ENCODE data around the gene MYOCOS.

MYOCOS gene

GRCh38 chr1:171627020-171627419 is 5.0 kb downstream of the MYOCOS start:
- Histone ChIP-seq H3K9ac (ENCODE audit: low read length) (no peak overlapping the region), H2BK5ac (ENCODE audit: low read depth, low read length, poor library complexity) (no peak overlapping the region), H4K91ac (ENCODE audit: low read depth, low read length) (no peak overlapping the region), H2AK5ac (ENCODE audit: low read length) (no peak overlapping the region), H3K18ac (ENCODE audit: low read length) (no peak overlapping the region), H2BK120ac (ENCODE audit: insufficient read depth, low read length, poor library complexity) (no peak overlapping the region), H3K27ac (ENCODE audit: low read depth, low read length) (no peak overlapping the region), H3K4me3 (ENCODE audit: low read depth, low read length) (no peak overlapping the region), H3K79me2 (ENCODE audit: control insufficient read depth, insufficient read depth, low read length, poor library complexity) (no peaks in the 10 kb centered on the region), H3K79me1 (ENCODE audit: low read length) (no peaks in the 10 kb centered on the region), H3K4me2 (ENCODE audit: low read length) (no peak overlapping the region), H3K14ac (ENCODE audit: low read length) (no peak overlapping the region), H4K12ac (ENCODE audit: low read depth, low read length) (no peak overlapping the region), H3K4me1 (ENCODE audit: control insufficient read depth in 1 of 2, insufficient read depth in 2 of 2, low read length in 2 of 2) (no peaks in the 10 kb centered on the region), H3K4ac (ENCODE audit: low read depth, low read length) (no peak overlapping the region), H3K23ac (ENCODE audit: low read length) (no peak overlapping the region), H3K27me3 (ENCODE audit: insufficient read depth, low read length) (no peaks in the 10 kb centered on the region), H2BK12ac (ENCODE audit: low read length) (no peak overlapping the region), H4K8ac (ENCODE audit: low read depth, low read length) (no peak overlapping the region), H2AFZ (ENCODE audit: insufficient read depth, low read length, poor library complexity) (no peak overlapping the region), H3K9me3 (ENCODE audit: insufficient read depth, low read depth, low read length) (peaks cover 2% of the 10 kb centered on the region), H3K36me3 (ENCODE audit: control insufficient read depth in 1 of 2, insufficient read depth in 2 of 2, low read length in 2 of 2) (no peaks in the 10 kb centered on the region)
- WGBS (ENCODE audit: extremely low coverage, insufficient coverage, insufficient read length), result no CpG with 5 or more reads among the region's 5 CpGs
- DNase-seq, result no peak

- Histone ChIP-seq H3K27me3 (ENCODE audit: insufficient read depth, low read length) (no peaks in the 10 kb centered on the region), H3K4me2 (ENCODE audit: low read length) (no peak overlapping the region), H3K4me1 (ENCODE audit: control insufficient read depth in 1 of 2, insufficient read depth in 2 of 2, low read length in 2 of 2) (no peaks in the 10 kb centered on the region), H2AK5ac (ENCODE audit: low read length) (no peak overlapping the region), H3K18ac (ENCODE audit: low read length) (no peak overlapping the region), H3K14ac (ENCODE audit: low read length) (no peak overlapping the region), H2BK5ac (ENCODE audit: low read depth, low read length, poor library complexity) (no peak overlapping the region), H2BK120ac (ENCODE audit: insufficient read depth, low read length, poor library complexity) (no peak overlapping the region), H3K4me3 (ENCODE audit: low read depth, low read length) (no peak overlapping the region), H3K79me1 (ENCODE audit: low read length) (no peaks in the 10 kb centered on the region), H3K23ac (ENCODE audit: low read length) (no peak overlapping the region), H3K79me2 (ENCODE audit: control insufficient read depth, insufficient read depth, low read length, poor library complexity) (no peaks in the 10 kb centered on the region), H2AFZ (ENCODE audit: insufficient read depth, low read length, poor library complexity) (no peak overlapping the region), H4K8ac (ENCODE audit: low read depth, low read length) (no peak overlapping the region), H2BK12ac (ENCODE audit: low read length) (no peak overlapping the region), H4K12ac (ENCODE audit: low read depth, low read length) (no peak overlapping the region), H3K9ac (ENCODE audit: low read length) (no peak overlapping the region), H3K36me3 (ENCODE audit: control insufficient read depth in 1 of 2, insufficient read depth in 2 of 2, low read length in 2 of 2) (no peaks in the 10 kb centered on the region), H3K9me3 (ENCODE audit: insufficient read depth, low read depth, low read length) (peaks cover 2% of the 10 kb centered on the region), H3K27ac (ENCODE audit: low read depth, low read length) (no peak overlapping the region), H4K91ac (ENCODE audit: low read depth, low read length) (no peak overlapping the region), H3K4ac (ENCODE audit: low read depth, low read length) (no peak overlapping the region)
- no peak for DNase-seq
- no CpG with 5 or more reads among the region's 2 CpGs for WGBS (ENCODE audit: extremely low coverage, insufficient coverage, insufficient read length)
These were observed 6.2 kb downstream of the MYOCOS start for GRCh38 chr1:171628225-171628624.

GRCh38 chr1:171635661-171636060 is 13.6 kb downstream of the MYOCOS start:
- no peak overlapping the region for H4K91ac ChIP-seq (ENCODE audit: low read depth, low read length)
- no peaks in the 10 kb centered on the region for H3K36me3 ChIP-seq (ENCODE audit: control insufficient read depth in 1 of 2, insufficient read depth in 2 of 2, low read length in 2 of 2)
- no peak overlapping the region for H3K23ac ChIP-seq (ENCODE audit: low read length)
- no peak overlapping the region for H2AFZ ChIP-seq (ENCODE audit: insufficient read depth, low read length, poor library complexity)
- no peak overlapping the region for H3K18ac ChIP-seq (ENCODE audit: low read length)
- no peak for DNase-seq
- no peak overlapping the region for H3K4me3 ChIP-seq (ENCODE audit: low read depth, low read length)
- no peak overlapping the region for H4K8ac ChIP-seq (ENCODE audit: low read depth, low read length)
- H3K27me3 ChIP-seq (ENCODE audit: insufficient read depth, low read length), result no peaks in the 10 kb centered on the region
- H3K4me2 ChIP-seq (ENCODE audit: low read length), result no peak overlapping the region
- no peak overlapping the region for H3K9ac ChIP-seq (ENCODE audit: low read length)
- no peaks in the 10 kb centered on the region for H3K4me1 ChIP-seq (ENCODE audit: control insufficient read depth in 1 of 2, insufficient read depth in 2 of 2, low read length in 2 of 2)
- no peak overlapping the region for H4K12ac ChIP-seq (ENCODE audit: low read depth, low read length)
- no peak overlapping the region for H3K4ac ChIP-seq (ENCODE audit: low read depth, low read length)
- H2BK120ac ChIP-seq (ENCODE audit: insufficient read depth, low read length, poor library complexity), result no peak overlapping the region
- no CpG with 5 or more reads among the region's 2 CpGs for WGBS (ENCODE audit: extremely low coverage, insufficient coverage, insufficient read length)
- no peaks in the 10 kb centered on the region for H3K79me1 ChIP-seq (ENCODE audit: low read length)
- H2BK12ac ChIP-seq (ENCODE audit: low read length), result no peak overlapping the region
- no peak overlapping the region for H3K27ac ChIP-seq (ENCODE audit: low read depth, low read length)
- no peak overlapping the region for H3K14ac ChIP-seq (ENCODE audit: low read length)
- no peak overlapping the region for H2BK5ac ChIP-seq (ENCODE audit: low read depth, low read length, poor library complexity)
- H3K9me3 ChIP-seq (ENCODE audit: insufficient read depth, low read depth, low read length), result no peaks in the 10 kb centered on the region
- no peak overlapping the region for H2AK5ac ChIP-seq (ENCODE audit: low read length)
- H3K79me2 ChIP-seq (ENCODE audit: control insufficient read depth, insufficient read depth, low read length, poor library complexity), result no peaks in the 10 kb centered on the region

- DNase-seq, result no peak
- no peak overlapping the region for H3K14ac ChIP-seq (ENCODE audit: low read length)
- H2BK5ac ChIP-seq (ENCODE audit: low read depth, low read length, poor library complexity), result no peak overlapping the region
- no peak overlapping the region for H4K12ac ChIP-seq (ENCODE audit: low read depth, low read length)
- H2AK5ac ChIP-seq (ENCODE audit: low read length), result no peak overlapping the region
- no peak overlapping the region for H3K4ac ChIP-seq (ENCODE audit: low read depth, low read length)
- no peak overlapping the region for H3K18ac ChIP-seq (ENCODE audit: low read length)
- no peak overlapping the region for H3K23ac ChIP-seq (ENCODE audit: low read length)
- no peak overlapping the region for H3K4me3 ChIP-seq (ENCODE audit: low read depth, low read length)
- no peaks in the 10 kb centered on the region for H3K36me3 ChIP-seq (ENCODE audit: control insufficient read depth in 1 of 2, insufficient read depth in 2 of 2, low read length in 2 of 2)
- no peak overlapping the region for H3K9ac ChIP-seq (ENCODE audit: low read length)
- no peaks in the 10 kb centered on the region for H3K4me1 ChIP-seq (ENCODE audit: control insufficient read depth in 1 of 2, insufficient read depth in 2 of 2, low read length in 2 of 2)
- H3K4me2 ChIP-seq (ENCODE audit: low read length), result no peak overlapping the region
- no peaks in the 10 kb centered on the region for H3K79me1 ChIP-seq (ENCODE audit: low read length)
- H4K8ac ChIP-seq (ENCODE audit: low read depth, low read length), result no peak overlapping the region
- no peak overlapping the region for H2BK12ac ChIP-seq (ENCODE audit: low read length)
- no peak overlapping the region for H4K91ac ChIP-seq (ENCODE audit: low read depth, low read length)
- H3K27me3 ChIP-seq (ENCODE audit: insufficient read depth, low read length), result no peaks in the 10 kb centered on the region
- H3K27ac ChIP-seq (ENCODE audit: low read depth, low read length), result no peak overlapping the region
- WGBS (ENCODE audit: extremely low coverage, insufficient coverage, insufficient read length), result no CpG with 5 or more reads among the region's 11 CpGs
- H3K9me3 ChIP-seq (ENCODE audit: insufficient read depth, low read depth, low read length), result no peaks in the 10 kb centered on the region
- no peak overlapping the region for H2BK120ac ChIP-seq (ENCODE audit: insufficient read depth, low read length, poor library complexity)
- no peak overlapping the region for H2AFZ ChIP-seq (ENCODE audit: insufficient read depth, low read length, poor library complexity)
- no peaks in the 10 kb centered on the region for H3K79me2 ChIP-seq (ENCODE audit: control insufficient read depth, insufficient read depth, low read length, poor library complexity)
These were observed 14.1 kb downstream of the MYOCOS start for GRCh38 chr1:171636141-171636540.
